HG02885 (cell line): ENCODE measurements around the gene SYT13.
A peak's percentile ranks its signal among the peaks of the same experiment; 100 is the strongest.

Experiments used
- ATAC-seq: cut with Tn5 transposase; IDR thresholded peaks from one replicate; pipeline ENCODE4 v1.9.1; 2021; ENCODE audit warnings: mild to moderate bottlenecking; ENCODE audit not compliant: unreplicated experiment, poor library complexity

The SYT13 gene

GRCh38 chr11:45313171-45313865 is 27.2 kb upstream of the SYT13 start:
- ATAC-seq = no peak

GRCh38 chr11:45305874-45306623 is 19.9 kb upstream of the SYT13 start:
- no peak for ATAC-seq

- ATAC-seq = no peak
Measured at GRCh38 chr11:45304992-45305335, 18.8 kb upstream of the SYT13 start.

- ATAC-seq = peak; percentile 64
Measured at GRCh38 chr11:45304111-45304991, 18.2 kb upstream of the SYT13 start.

GRCh38 chr11:45303316-45303715 is 17.2 kb upstream of the SYT13 start:
- ATAC-seq = no peak

- no peak for ATAC-seq
Measured at GRCh38 chr11:45301537-45302246, 15.6 kb upstream of the SYT13 start.

GRCh38 chr11:45300715-45301114 is 14.6 kb upstream of the SYT13 start:
- no peak for ATAC-seq

- no peak for ATAC-seq
Measured at GRCh38 chr11:45298718-45299117, 12.6 kb upstream of the SYT13 start.

GRCh38 chr11:45296075-45296474 is 9.9 kb upstream of the SYT13 start:
- ATAC-seq = no peak

GRCh38 chr11:45294499-45294898 is 8.4 kb upstream of the SYT13 start:
- no peak for ATAC-seq

GRCh38 chr11:45293566-45294192 is 7.5 kb upstream of the SYT13 start:
- peak; percentile 79 for ATAC-seq

- ATAC-seq = no peak
Measured at GRCh38 chr11:45290586-45290985, 4.4 kb upstream of the SYT13 start.

- ATAC-seq = no peak
Measured at GRCh38 chr11:45289369-45289768, 3.2 kb upstream of the SYT13 start.

- ATAC-seq = no peak
Measured at GRCh38 chr11:45288339-45288738, 2.2 kb upstream of the SYT13 start.

GRCh38 chr11:45287316-45287903 is 1.3 kb upstream of the SYT13 start:
- ATAC-seq = no peak

- ATAC-seq = no peak
Measured at GRCh38 chr11:45285250-45285828, 802 bp downstream of the SYT13 start.

GRCh38 chr11:45282081-45282480 is 4.1 kb downstream of the SYT13 start:
- no peak for ATAC-seq

GRCh38 chr11:45280449-45280848 is 5.7 kb downstream of the SYT13 start:
- peak; percentile 96 for ATAC-seq

GRCh38 chr11:45279645-45280044 is 6.5 kb downstream of the SYT13 start:
- ATAC-seq = no peak
